ENCODE results near the gene MAP4K2.
A peak's percentile ranks its signal among the peaks of the same experiment; 100 is the strongest.

DNA sequence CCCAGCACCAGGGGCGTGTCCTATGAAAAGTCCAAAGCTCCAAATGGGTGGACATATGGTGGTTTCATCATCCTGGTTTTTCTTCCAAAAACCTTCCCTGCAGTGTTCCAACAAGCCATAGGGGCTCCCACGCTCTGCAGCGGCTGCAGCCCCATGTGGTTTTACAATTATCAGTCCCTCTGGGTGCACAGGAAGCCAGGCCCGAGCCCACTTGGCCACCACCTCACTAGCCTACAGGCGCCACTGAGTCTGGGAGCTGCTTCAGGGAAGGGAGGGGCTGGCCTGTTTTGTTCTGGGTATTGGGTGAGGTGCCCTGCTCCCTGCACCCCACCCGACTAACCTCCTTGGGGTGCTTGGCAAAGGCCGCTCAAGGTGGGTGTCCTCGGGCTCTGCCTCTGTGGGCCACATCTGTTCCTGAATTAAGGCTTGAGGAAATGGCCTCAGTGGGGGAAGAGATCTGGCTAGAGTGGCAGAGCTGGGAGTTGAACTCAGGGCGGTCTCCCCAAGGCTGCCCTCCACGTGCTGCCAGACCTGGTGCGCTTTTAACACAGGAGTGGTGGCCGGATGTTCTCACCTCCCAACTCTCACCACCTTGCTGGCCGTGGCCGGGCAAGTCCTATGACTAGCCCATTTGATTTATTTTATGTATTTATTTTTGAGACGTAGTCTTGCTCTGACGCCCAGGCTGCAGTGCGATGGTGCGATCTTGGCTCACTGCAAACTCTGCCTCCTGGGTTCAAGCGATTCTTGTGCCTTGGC is 46.8 kb upstream of the MAP4K2 start:
- TF ChIP-seq, protein P1, sequence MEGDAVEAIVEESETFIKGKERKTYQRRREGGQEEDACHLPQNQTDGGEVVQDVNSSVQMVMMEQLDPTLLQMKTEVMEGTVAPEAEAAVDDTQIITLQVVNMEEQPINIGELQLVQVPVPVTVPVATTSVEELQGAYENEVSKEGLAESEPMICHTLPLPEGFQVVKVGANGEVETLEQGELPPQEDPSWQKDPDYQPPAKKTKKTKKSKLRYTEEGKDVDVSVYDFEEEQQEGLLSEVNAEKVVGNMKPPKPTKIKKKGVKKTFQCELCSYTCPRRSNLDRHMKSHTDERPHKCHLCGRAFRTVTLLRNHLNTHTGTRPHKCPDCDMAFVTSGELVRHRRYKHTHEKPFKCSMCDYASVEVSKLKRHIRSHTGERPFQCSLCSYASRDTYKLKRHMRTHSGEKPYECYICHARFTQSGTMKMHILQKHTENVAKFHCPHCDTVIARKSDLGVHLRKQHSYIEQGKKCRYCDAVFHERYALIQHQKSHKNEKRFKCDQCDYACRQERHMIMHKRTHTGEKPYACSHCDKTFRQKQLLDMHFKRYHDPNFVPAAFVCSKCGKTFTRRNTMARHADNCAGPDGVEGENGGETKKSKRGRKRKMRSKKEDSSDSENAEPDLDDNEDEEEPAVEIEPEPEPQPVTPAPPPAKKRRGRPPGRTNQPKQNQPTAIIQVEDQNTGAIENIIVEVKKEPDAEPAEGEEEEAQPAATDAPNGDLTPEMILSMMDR (IDR thresholded peaks at IDR 0.05): no peak
- TF ChIP-seq EP300 (IDR thresholded peaks at IDR 0.05): no peak
- peak in 2 of 4 donors; percentile 3 to 21 for TF ChIP-seq POLR2AphosphoS5 (IDR thresholded peaks at IDR 0.05)
- TF ChIP-seq POLR2A (IDR thresholded peaks at IDR 0.05): no peak

Data from sigmoid colon (tissue), 4 donors.